ENCODE data around the gene HSPB3.

DNA sequence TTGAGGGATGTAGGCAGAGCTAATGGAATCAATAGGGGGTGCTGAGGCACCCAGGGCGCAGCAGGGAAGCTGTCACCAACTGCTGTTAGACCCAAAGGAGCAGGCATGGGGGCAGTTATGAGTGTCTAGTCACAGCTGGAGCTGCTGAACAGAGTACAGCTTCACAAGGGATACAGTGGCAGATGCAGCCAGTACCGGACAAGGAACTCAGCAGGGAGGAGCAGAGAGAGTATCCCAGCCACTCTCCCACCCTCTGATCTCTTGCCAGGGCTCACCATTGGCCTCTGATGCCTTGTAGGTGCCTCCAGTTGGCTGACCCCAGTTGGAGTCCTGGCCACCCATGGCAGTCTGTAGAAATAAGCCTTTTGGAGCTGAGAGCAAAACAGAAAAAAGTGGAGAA, 42.6 kb upstream of the HSPB3 start:
- TF ChIP-seq CTCF (conservative IDR thresholded peaks at IDR 0.05 in 1 of 2, IDR thresholded peaks at IDR 0.05 in 1 of 2; ENCODE audit: low read depth in 1 of 2, low read length in 2 of 2) (no peak), EZH2 (IDR thresholded peaks at IDR 0.05; ENCODE audit: low read length, missing control alignments) (no peak)
